Heart left ventricle (tissue), 16 donors: ENCODE data around the gene POU5F2. TPM values are rescaled to one million over a fixed set of nuclear protein-coding genes. Genes with fewer than 3 reads are reported as not detected.

Experiments used
- ATAC-seq, 4 donors: fragments of 200-7000 bp; cut with Tn5 transposase; one replicate each; pipeline ENCODE4 v1.9.1; 2020 to 2022; ENCODE audit warnings: moderate library complexity in 4 of 4, mild to moderate bottlenecking in 3 of 4, moderate number of reproducible peaks in 1 of 4
- DNase-seq, 5 donors: peaks; one replicate each; pipeline ENCODE4 v3.0.0-alpha.2; 2020
- H3K27ac ChIP-seq, 12 donors: fragments of 200-600 bp; sonication (generic) in 4 of 12; one replicate each; pipeline versions ENCODE4 v1.5.0 to v1.8.0; 2016 to 2022; ENCODE audit warnings: mild to moderate bottlenecking in 2 of 12
- H3K27me3 ChIP-seq, 9 donors: fragments of 200-600 bp; sonication (generic) in 2 of 9; one replicate each; pipeline versions ENCODE4 v1.5.1 to v1.8.0; 2016 to 2022; ENCODE audit warnings: mild to moderate bottlenecking in 3 of 9
- H3K36me3 ChIP-seq, 9 donors: fragments of 200-600 bp; sonication (generic) in 2 of 9; one replicate each; pipeline versions ENCODE4 v1.5.0 to v1.8.0; 2018 to 2022; ENCODE audit warnings: mild to moderate bottlenecking in 2 of 9
- H3K4me1 ChIP-seq, 12 donors: fragments of 200-600 bp; sonication (generic) in 4 of 12; one replicate each; pipeline versions ENCODE4 v1.5.0 to v1.8.0; 2016 to 2022; ENCODE audit warnings: mild to moderate bottlenecking in 3 of 12
- H3K4me3 ChIP-seq, 12 donors: fragments of 200-600 bp; sonication (generic) in 4 of 12; one replicate each; pipeline versions ENCODE4 v1.5.0 to v1.8.0; 2017 to 2022; ENCODE audit warnings: mild to moderate bottlenecking in 9 of 12, moderate library complexity in 4 of 12
- H3K9me3 ChIP-seq, 12 donors: fragments of 200-600 bp; sonication (generic) in 4 of 12; one replicate each; pipeline versions ENCODE4 v1.5.0 to v1.8.0; 2016 to 2022; ENCODE audit warnings: mild to moderate bottlenecking in 1 of 12
- POLR2A ChIP-seq, 2 donors: fragments of 450-650 bp; IDR thresholded peaks; one replicate each; pipeline ENCODE4 v1.6.1; 2017; ENCODE audit warnings: antibody characterized with exemption in 2 of 2, mild to moderate bottlenecking in 2 of 2, moderate library complexity in 2 of 2
- WGBS, 4 donors: extraction: QIAGEN DNeasy Blood & Tissue Kit in 2 of 4; methylation state at CpG; one replicate each; pipeline versions ENCODE4 v1.1.5 to v1.1.7; 2013 to 2018; 5-methylcytosine and 5-hydroxymethylcytosine counted together
- intact Hi-C, 10 donors: fragments of 100-400 bp; cut with DNase I; formaldehyde crosslinking; loops; one replicate each; pipeline versions ENCODE4 v1.11.1 to v1.14.2; 2022
- polyA plus RNA-seq, 2 donors: library from polyadenylated mRNA; stranded (reverse); fragments of 200-250 nt; gene quantifications; one replicate each; pipeline ENCODE4 v1.2.3, GENCODE V29; 2013
- total RNA-seq, 9 donors: library from RNA; depleted of rRNA in 2 of 9; stranded (reverse); fragments of >200 nt in 2 of 9; fragmentation: NEBNext Ultra II Directional in 3 of 9; extraction: Animal tissue kit (Norgen Biotek cat#: 25700) in 3 of 9; gene quantifications; one replicate each; pipeline versions ENCODE4 v1.1.0 to v1.2.4, GENCODE V29; 2016 to 2023
- TF ChIP-seq, protein P1 (sequence below), 12 donors: fragments of 200-600 bp; sonication (generic) in 4 of 12; IDR thresholded peaks; one replicate each; pipeline versions ENCODE4 v1.5.0 to v1.8.0; 2018 to 2022; ENCODE audit warnings: antibody characterized with exemption in 12 of 12, mild to moderate bottlenecking in 5 of 12
- donor health status: ischemic (EF 13 %, LVEDD 7.1; RV severe dilation, severe dysfunction).
- donor health status: healthy with polysubstance abuse.
- donor health status: DM: no; HTN: yes; CAD: no.
- donor health status: DM: no; HTN: no; CAD: no.
- donor health status: ischemic (EF 25% LVEDD 6.9; RV normal size, moderate dysfunction).
- donor health status: ischemic (EF 25% LVEDD 5.7; RV mildly dilated, moderate dysfunction).
- donor health status: healthy.
- donor health status: DM: yes; HTN: yes; CAD: no.
- donor health status: ischemic (EF 35%, LVEDD 5.7; RV mildly dilated, moderate dysfunction).
- donor health status: nonischemic (EF 11% LVEDD 7.7; RV severe dilation, severe dysfunction).
- donor health status: DM: yes; HTN: yes; CAD: no.
- donor health status: PGD.
- donor health status: ischemic (EF 29% LVEDD 5.4; RV normal size, mild dysfunction).
- donor health status: nonischemic (EF 23%, LVEDD 6.1; RV moderate dilation, normal function).

POU5F2 gene
- total and polyA plus RNA-seq, 11 donors = 0.03 to 0.88 (median 0.25) TPM

DNA sequence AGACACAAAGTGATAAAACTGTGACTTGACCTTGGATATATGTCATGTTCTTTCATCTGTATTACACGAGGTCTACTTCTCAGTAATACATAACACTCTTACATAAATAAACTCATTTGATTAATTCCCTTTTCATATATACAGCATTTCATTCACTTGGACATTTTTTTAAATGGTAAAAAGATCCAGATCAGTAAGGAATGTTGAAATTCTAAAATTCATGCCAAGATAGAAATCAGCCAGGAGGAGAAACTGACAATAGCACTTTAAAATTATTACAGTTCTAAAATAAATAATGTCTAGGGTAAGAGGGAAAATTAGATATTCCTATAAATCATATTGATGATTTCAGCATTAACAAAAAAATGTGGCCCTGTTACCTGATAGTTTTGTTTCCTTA is 46.2 kb upstream of the POU5F2 start:
- Histone ChIP-seq H3K4me3 (no peak overlapping the region), H3K9me3 (no peaks in the 10 kb centered on the region), H3K36me3 (peaks cover 0 to 15% (median 0%) of the 10 kb centered on the region in 9 donors), H3K4me1 (no peaks in the 10 kb centered on the region), H3K27me3 (no peaks in the 10 kb centered on the region), H3K27ac (no peak overlapping the region)
- TF ChIP-seq, protein P1, sequence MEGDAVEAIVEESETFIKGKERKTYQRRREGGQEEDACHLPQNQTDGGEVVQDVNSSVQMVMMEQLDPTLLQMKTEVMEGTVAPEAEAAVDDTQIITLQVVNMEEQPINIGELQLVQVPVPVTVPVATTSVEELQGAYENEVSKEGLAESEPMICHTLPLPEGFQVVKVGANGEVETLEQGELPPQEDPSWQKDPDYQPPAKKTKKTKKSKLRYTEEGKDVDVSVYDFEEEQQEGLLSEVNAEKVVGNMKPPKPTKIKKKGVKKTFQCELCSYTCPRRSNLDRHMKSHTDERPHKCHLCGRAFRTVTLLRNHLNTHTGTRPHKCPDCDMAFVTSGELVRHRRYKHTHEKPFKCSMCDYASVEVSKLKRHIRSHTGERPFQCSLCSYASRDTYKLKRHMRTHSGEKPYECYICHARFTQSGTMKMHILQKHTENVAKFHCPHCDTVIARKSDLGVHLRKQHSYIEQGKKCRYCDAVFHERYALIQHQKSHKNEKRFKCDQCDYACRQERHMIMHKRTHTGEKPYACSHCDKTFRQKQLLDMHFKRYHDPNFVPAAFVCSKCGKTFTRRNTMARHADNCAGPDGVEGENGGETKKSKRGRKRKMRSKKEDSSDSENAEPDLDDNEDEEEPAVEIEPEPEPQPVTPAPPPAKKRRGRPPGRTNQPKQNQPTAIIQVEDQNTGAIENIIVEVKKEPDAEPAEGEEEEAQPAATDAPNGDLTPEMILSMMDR (IDR thresholded peaks at IDR 0.05) = no peak
- TF ChIP-seq POLR2A (IDR thresholded peaks at IDR 0.05) = no peak
- intact Hi-C loops = no loop called here
- ATAC-seq (no peak), DNase-seq (no peak)
- 72 to 79% (median 76%) methylated on average over 1 of the region's 1 CpG for WGBS, 4 donors

DNA sequence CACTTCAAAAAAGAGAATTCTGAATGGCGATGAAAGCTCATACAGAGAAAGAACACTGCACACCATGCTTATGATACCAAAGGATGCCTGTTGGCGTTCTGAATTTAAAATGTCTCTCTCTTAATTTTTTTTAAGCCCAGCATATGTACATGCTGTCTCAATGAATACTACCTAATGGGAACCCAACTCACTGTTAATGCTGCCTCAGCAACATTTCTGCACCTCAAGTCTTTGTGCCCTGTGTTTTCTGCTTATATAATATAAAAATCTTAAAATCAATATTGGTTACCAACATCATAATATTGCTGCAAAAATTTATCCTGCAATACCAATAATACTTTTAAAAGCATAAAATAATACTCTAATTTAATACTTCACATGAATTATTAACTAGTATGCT is 44.1 kb upstream of the POU5F2 start:
- no peak for ATAC-seq
- Histone ChIP-seq H3K27me3 (no peaks in the 10 kb centered on the region), H3K36me3 (peaks cover 0 to 21% (median 0%) of the 10 kb centered on the region in 9 donors), H3K27ac (no peak overlapping the region), H3K9me3 (no peaks in the 10 kb centered on the region), H3K4me3 (no peak overlapping the region), H3K4me1 (no peaks in the 10 kb centered on the region)
- TF ChIP-seq, protein P1 (IDR thresholded peaks at IDR 0.05) = no peak
- TF ChIP-seq POLR2A (IDR thresholded peaks at IDR 0.05) = no peak
- intact Hi-C loops = no loop called here
- DNase-seq = no peak
- 95 to 99% (median 97%) methylated on average over 2 of the region's 2 CpGs for WGBS, 4 donors

DNA sequence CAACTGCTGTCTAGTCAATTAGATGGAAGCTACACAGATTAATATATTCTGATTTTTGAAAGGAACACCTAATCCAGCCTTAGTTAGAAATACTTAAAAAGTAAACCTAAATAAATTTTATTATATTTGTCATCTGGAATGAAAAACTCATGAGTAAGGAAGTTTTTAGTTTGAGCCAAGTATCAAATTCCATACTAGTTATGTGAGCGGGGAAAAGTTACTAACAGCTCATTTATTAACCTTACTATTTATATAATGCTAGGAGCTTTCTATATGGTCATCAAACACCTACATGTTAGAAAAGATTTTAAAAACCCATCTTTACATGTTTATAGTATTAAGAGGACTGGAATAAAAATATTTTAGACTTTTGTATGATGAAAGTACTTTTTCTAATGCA is 41.6 kb upstream of the POU5F2 start:
- H3K36me3 ChIP-seq = peaks cover 0 to 21% (median 0%) of the 10 kb centered on the region in 9 donors
- no peak overlapping the region for H3K4me3 ChIP-seq
- TF ChIP-seq, protein P1 (IDR thresholded peaks at IDR 0.05) = no peak
- no peak for TF ChIP-seq POLR2A (IDR thresholded peaks at IDR 0.05)
- H3K27me3 ChIP-seq = no peaks in the 10 kb centered on the region
- H3K9me3 ChIP-seq = no peaks in the 10 kb centered on the region
- DNase-seq (no peak), ATAC-seq (no peak)
- 96 to 100% (median 99%) methylated on average over 1 of the region's 1 CpG for WGBS, 4 donors
- intact Hi-C loops = no loop called here
- H3K27ac ChIP-seq = no peak overlapping the region
- H3K4me1 ChIP-seq = no peaks in the 10 kb centered on the region

DNA sequence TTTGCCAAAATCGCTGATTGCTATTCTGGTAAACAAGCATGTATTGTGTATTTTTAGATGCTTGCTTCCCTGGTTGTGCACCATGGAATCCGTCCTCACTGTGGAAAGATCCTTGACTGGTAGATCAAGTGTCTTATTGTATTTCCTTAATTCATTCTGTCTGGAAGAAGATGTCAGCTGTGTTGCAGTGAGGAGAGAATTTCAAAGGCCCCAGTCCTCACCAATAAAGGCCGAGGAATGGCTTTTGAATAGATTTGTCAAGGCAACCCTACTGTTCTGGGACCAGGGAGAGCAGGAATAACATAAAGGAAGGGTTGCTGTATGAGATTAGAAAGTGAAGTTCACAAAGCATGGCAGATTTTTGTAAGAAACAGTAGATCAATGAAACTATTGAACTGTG is 36.2 kb upstream of the POU5F2 start:
- TF ChIP-seq, protein P1 (IDR thresholded peaks at IDR 0.05) = no peak
- TF ChIP-seq POLR2A (IDR thresholded peaks at IDR 0.05) = no peak
- intact Hi-C loops = no loop called here

More for the DNA sequence above, 36.2 kb upstream of the POU5F2 start:
- peaks cover 0 to 3% (median 0%) of the 10 kb centered on the region in 12 donors for H3K9me3 ChIP-seq
- peaks cover 0 to 38% (median 19%) of the 10 kb centered on the region in 9 donors for H3K36me3 ChIP-seq
- no peak overlapping the region for H3K27ac ChIP-seq
- no peaks in the 10 kb centered on the region for H3K27me3 ChIP-seq
- H3K4me3 ChIP-seq = no peak overlapping the region
- 87 to 93% (median 89%) methylated on average over 3 of the region's 3 CpGs for WGBS, 4 donors
- DNase-seq (no peak), ATAC-seq (no peak)
- H3K4me1 ChIP-seq = no peaks in the 10 kb centered on the region
